Measurements from ENCODE around the gene FNIP2.
"Not testable (repeated sequence)": the region's sequence is repeated elsewhere in the genome, so short reads cannot be mapped to it uniquely, and the experiment has no call there.

DNA sequence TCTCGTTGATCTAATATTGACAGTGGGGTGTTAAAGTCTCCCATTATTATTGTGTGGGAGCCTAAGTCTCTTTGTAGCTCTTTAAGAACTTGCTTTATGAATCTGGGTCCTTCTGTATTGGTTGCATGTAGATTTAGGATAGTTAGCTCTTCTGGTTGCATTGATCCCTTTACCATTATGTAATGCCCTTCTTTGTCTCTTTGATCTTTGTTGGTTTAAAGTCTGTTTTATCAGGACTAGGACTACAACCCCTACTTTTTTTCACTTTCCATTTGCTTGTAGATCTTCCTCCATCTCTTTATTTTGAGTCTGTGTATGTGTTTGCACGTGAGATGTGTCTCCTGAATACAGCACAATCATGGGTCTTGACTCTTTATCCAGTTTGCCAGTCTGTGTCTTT lies 131.6 kb downstream of the FNIP2 start:
- TF ChIP-seq EZH2 (IDR thresholded peaks at IDR 0.05; ENCODE audit: insufficient read depth, poor library complexity, severe bottlenecking); EZH2phosphoT487 (IDR thresholded peaks at IDR 0.05; ENCODE audit: insufficient read depth, low read depth): not testable (repeated sequence)
